Suprapubic skin (tissue), 3 donors: ENCODE results near the gene DUSP6.

Experiments
- CTCF ChIP-seq, 2 donors: fragments of 200-600 bp in 1 of 2; fragments of 450-650 bp in 1 of 2; sonication (generic) in 1 of 2; IDR thresholded peaks; one replicate each; pipeline ENCODE4 v1.5.1; 2016 to 2019; ENCODE audit warnings: antibody characterized with exemption in 2 of 2, mild to moderate bottlenecking in 1 of 2, moderate library complexity in 1 of 2
- POLR2AphosphoS5 ChIP-seq, 3 donors: sonication (generic); formaldehyde crosslinking; IDR thresholded peaks; one replicate each; pipeline ENCODE4 v1.6.1; 2017; ENCODE audit warnings: antibody characterized with exemption in 3 of 3

GRCh38 chr12:89311703-89312293 is 40.5 kb downstream of the DUSP6 start:
- TF ChIP-seq POLR2AphosphoS5 (IDR thresholded peaks at IDR 0.05) (no peak), CTCF (IDR thresholded peaks at IDR 0.05) (no peak)
